ENCODE data around the gene NPPC. TPM values are rescaled to one million over a fixed set of nuclear protein-coding genes. Genes with fewer than 3 reads are reported as not detected.

The NPPC gene
- total and polyA plus RNA-seq, 5 donors = 1.7 to 14.0 (median 3.4) TPM

DNA sequence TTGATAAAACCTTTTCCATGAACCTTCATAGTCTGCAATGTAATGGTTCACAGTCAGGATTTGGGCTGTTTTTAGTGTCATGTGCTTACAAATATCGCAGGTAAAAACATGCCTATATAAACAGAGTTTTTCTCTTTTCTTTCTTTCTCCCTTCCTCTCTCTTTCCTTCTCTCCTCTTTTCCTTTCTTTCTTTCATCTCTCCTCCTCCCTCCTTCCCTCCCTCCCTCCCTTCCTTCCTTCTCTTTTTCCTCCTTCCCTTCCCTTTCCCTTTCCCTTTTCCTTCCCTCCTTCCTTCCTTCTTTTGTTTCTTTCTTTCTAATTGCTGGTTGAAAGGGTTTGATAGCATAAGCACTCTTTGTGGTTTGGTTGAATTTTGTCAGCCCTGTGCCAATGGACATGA, 9.6 kb upstream of the NPPC start:
- Histone ChIP-seq H3K27me3 (ENCODE audit: control insufficient read depth, insufficient read depth) (no peaks in the 10 kb centered on the region), H3K4me3 (ENCODE audit: low read length) (no peak overlapping the region), H3K4me1 (ENCODE audit: control insufficient read depth, insufficient read depth, low read length) (no peaks in the 10 kb centered on the region), H3K9me3 (ENCODE audit: control insufficient read depth, low read length) (no peaks in the 10 kb centered on the region), H3K27ac (ENCODE audit: low read length) (no peak overlapping the region)
- DNase-seq = no peak
- intact Hi-C loops (cut with DNase I) = no loop called here
- no peak for ATAC-seq
- 92% methylated on average over 1 of the region's 1 CpG for WGBS

DNA sequence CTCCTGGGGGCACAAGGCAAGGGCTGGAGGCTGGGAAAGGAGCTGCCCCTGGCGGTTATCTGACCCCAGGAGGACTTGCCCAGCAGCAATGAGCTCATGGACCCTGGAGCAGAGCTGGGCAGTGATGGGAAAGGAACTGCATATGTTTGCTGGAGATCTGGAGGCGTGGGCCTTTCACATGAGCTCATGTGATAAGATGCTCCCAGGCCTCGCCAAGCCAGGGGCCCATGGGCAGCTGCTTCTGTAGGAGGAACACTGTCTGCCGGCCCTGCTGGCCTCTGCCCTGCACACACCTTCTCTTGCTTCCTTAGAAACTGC, 9.0 kb upstream of the NPPC start:
- 59% methylated on average over 4 of the region's 4 CpGs for WGBS
- no peaks in the 10 kb centered on the region for H3K27me3 ChIP-seq (ENCODE audit: control insufficient read depth, insufficient read depth)
- H3K27ac ChIP-seq (ENCODE audit: low read length) = no peak overlapping the region
- H3K4me1 ChIP-seq (ENCODE audit: control insufficient read depth, insufficient read depth, low read length) = no peaks in the 10 kb centered on the region
- intact Hi-C loops (cut with DNase I) = no loop called here
- DNase-seq = peak in 2 of 3 donors; percentile 56 to 65
- peak; percentile 16 to 47 for ATAC-seq
- H3K4me3 ChIP-seq (ENCODE audit: low read length) = no peak overlapping the region
- no peaks in the 10 kb centered on the region for H3K9me3 ChIP-seq (ENCODE audit: control insufficient read depth, low read length)

DNA sequence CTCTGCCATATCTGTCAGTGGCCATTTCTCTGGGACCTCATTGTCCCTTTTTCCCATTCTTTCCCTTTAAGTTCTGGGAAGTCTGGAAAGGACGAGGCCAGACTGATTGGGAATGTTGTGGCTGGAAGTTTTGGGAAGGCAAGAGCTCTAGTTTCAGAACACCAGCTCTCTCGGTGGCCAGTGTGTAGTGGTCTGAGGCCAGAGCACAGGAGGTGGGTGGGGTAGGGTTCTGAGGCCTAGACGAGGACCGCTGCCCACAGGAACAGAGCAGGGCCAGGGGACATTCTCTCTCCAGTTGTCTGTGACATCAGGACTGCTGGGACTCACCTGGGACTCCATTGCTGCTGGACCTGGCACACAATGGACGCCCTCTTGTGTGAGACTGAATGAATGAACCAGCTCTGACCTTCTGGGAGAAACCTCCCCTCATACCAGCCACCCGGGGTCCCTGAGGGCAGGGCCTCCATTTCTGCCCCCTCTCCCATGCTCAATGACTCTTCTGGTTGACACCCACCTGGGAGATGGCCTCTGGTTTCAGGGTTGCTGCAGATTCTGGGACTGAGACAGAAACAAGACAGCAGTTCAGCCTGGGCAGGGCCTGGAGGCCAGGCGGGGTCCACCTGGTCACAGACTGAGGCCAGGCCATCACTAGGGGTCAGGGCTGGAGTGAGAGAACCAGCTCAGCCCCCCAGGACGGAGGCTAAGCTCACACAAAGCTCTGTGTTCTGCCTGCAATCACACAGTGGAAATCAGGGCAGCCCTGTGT, 8.4 kb upstream of the NPPC start:
- Histone ChIP-seq H3K27ac (ENCODE audit: low read length) (no peak overlapping the region), H3K4me3 (ENCODE audit: low read length) (no peak overlapping the region), H3K27me3 (ENCODE audit: control insufficient read depth, insufficient read depth) (no peaks in the 10 kb centered on the region), H3K4me1 (ENCODE audit: control insufficient read depth, insufficient read depth, low read length) (no peaks in the 10 kb centered on the region), H3K9me3 (ENCODE audit: control insufficient read depth, low read length) (no peaks in the 10 kb centered on the region)
- DNase-seq = no peak
- WGBS = 71% methylated on average over 8 of the region's 8 CpGs
- intact Hi-C loops (cut with DNase I) = no loop called here
- ATAC-seq = peak in 1 of 2 donors; percentile 15

DNA sequence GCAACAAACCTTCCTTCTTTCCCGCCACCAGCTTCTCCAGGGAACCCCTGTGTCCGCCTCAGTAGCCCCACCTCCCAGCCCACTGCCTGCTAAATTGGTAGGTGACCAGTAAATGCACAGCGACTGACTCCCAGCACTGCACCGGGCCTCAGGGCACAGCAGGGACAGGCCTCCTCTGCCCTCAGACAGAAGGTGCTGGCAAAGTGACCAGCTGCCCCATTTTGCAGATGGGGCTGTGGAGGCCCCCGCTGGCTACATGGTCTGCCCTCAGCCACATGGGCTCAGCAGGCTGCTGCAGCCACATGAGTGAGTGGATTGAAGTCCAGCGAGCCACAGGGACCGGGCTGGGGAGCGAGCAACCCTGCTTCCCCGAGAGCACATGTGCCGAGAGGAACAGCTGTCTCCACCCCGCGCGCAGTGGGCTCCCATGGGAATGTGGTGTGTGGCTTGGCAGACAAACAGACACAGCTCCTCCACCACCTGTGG, 7.8 kb upstream of the NPPC start:
- Histone ChIP-seq H3K4me3 (ENCODE audit: low read length) (no peak overlapping the region), H3K27me3 (ENCODE audit: control insufficient read depth, insufficient read depth) (no peaks in the 10 kb centered on the region), H3K9me3 (ENCODE audit: control insufficient read depth, low read length) (no peaks in the 10 kb centered on the region), H3K27ac (ENCODE audit: low read length) (no peak overlapping the region), H3K4me1 (ENCODE audit: control insufficient read depth, insufficient read depth, low read length) (no peaks in the 10 kb centered on the region)
- DNase-seq (peak; percentile 72 to 86 (median 84)), ATAC-seq (peak; percentile 38 to 52)
- intact Hi-C loops (cut with DNase I) = no loop called here
- 61% methylated on average over 13 of the region's 13 CpGs for WGBS

DNA sequence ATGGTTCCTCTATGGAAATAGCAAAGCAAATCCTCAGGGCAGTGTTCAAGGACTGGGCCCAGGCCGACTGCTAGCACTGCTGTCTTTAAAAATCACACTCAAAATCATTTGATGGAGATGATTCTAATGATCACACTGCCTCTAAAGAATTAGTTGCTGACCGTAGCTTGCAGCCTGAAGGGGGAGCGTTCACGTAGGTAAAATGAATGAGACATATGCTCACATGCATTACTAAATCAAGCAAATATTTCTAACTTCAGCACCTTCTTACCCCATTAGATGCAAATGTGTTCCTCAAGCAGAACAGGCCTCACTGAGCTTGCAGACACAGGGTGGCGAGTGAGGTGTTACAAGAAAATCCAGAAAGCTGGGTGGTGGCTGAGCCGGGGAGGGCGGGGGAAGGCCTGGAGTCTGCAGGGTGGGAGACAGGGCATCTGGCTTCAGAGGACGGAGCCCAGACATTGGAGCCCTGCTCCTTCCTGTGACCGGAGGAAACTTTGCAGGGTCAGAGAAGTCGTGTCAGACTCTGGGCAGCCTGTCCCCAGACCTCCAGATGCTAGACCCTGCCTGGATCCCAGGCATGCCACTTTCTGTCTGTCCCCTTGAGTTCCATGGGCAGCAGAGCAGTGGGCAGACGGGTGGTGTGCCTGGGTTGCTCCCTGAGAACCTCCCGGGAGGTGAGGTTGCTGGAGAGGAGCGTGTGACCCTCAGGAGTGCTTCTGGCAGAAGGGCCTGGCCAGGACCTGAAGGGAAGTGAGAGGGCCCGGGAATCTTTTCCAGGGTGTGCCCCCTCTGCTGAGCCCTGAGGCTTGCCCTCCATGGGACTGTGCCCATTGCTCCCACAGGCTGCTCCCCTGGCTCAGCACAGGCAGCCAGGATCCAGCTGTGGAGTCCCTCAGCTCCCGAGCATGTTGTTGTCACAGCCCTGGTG, 7.1 kb upstream of the NPPC start:
- intact Hi-C loops (cut with DNase I) = no loop called here
- Histone ChIP-seq H3K4me1 (ENCODE audit: control insufficient read depth, insufficient read depth, low read length) (no peaks in the 10 kb centered on the region), H3K27me3 (ENCODE audit: control insufficient read depth, insufficient read depth) (no peaks in the 10 kb centered on the region), H3K27ac (ENCODE audit: low read length) (no peak overlapping the region), H3K9me3 (ENCODE audit: control insufficient read depth, low read length) (no peaks in the 10 kb centered on the region), H3K4me3 (ENCODE audit: low read length) (no peak overlapping the region)
- ATAC-seq = no peak
- WGBS = 81% methylated on average over 15 of the region's 15 CpGs
- no peak for DNase-seq

DNA sequence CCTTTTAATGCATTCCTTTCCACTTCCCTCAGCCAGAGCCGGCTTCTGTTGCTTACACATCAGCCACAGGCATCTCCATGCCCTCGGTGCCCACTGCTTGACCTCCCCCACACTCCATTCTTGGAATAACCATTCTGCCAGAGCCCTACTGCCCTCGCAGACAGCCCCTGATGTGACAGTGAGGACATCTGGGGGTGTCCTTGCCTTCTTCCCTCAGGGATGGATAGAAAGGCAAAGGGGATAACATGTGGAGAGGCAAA, 6.4 kb upstream of the NPPC start:
- Histone ChIP-seq H3K27me3 (ENCODE audit: control insufficient read depth, insufficient read depth) (no peaks in the 10 kb centered on the region), H3K4me1 (ENCODE audit: control insufficient read depth, insufficient read depth, low read length) (no peaks in the 10 kb centered on the region), H3K4me3 (ENCODE audit: low read length) (no peak overlapping the region), H3K9me3 (ENCODE audit: control insufficient read depth, low read length) (no peaks in the 10 kb centered on the region), H3K27ac (ENCODE audit: low read length) (no peak overlapping the region)
- 90% methylated on average over 3 of the region's 3 CpGs for WGBS
- no peak for DNase-seq
- no peak for ATAC-seq
- intact Hi-C loops (cut with DNase I) = no loop called here

DNA sequence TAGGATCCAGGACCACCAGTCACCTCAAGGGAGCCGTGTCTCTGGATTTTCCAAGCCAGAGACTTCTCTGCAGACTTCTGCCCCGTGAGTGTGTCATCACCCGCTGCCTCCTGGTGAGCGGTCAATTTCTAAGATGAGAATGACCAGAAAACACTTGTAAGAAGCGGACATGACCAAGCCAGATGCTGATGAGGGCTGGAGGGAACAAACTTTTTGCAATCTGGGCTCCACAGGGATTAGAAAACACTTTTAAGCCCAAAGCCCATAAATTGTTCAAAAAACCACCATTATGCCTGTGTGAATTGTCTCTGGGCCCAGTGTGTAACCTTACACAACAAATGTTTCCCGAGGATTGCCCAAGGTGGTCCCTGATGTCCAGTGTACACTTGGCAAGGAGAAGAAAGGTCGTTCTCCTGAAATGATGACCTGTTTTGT, 5.3 kb upstream of the NPPC start:
- 75% methylated on average over 7 of the region's 7 CpGs for WGBS
- Histone ChIP-seq H3K4me1 (ENCODE audit: control insufficient read depth, insufficient read depth, low read length) (peaks cover 2% of the 10 kb centered on the region), H3K9me3 (ENCODE audit: control insufficient read depth, low read length) (no peaks in the 10 kb centered on the region), H3K27me3 (ENCODE audit: control insufficient read depth, insufficient read depth) (no peaks in the 10 kb centered on the region), H3K4me3 (ENCODE audit: low read length) (no peak overlapping the region), H3K27ac (ENCODE audit: low read length) (no peak overlapping the region)
- intact Hi-C loops (cut with DNase I) = no loop called here
- ATAC-seq (peak; percentile 23 to 48), DNase-seq (peak in 1 of 3 donors; percentile 43)

DNA sequence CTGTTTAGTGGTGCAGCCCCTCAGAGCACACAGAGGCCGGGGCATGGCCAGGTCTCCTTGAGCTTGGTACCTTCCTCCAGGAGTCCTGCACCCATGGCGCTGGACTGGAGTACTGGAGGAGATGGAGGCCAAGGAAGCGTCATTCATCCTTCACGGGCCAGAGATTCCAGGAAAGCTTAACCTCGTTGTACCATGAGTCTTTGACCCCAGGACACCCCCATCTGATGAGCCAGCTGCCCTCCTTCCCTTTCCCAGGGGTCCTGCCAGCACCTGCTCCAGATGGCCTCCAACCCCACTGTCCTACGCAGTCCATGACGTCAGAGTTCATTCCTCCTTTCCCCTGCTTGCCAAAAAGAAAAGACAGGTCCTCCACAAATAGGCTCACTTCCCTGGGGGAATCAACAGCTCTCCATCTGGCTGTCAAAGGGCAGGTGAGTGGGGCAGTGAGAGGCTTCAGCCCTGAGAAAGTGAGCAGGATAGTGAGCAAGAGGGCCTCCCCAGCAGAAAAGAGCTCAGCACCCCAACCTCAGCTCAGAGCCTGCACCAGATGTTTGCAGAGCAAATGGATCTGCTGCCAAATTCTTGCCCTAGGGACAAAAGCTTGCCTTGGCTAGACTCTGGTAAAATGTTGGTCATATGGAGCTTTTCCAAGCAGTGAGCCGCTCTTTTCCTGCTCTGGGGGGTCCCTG, 4.5 kb upstream of the NPPC start:
- ATAC-seq = peak; percentile 7 to 38
- Histone ChIP-seq H3K27ac (ENCODE audit: low read length) (no peak overlapping the region), H3K27me3 (ENCODE audit: control insufficient read depth, insufficient read depth) (no peaks in the 10 kb centered on the region), H3K4me3 (ENCODE audit: low read length) (no peak overlapping the region), H3K4me1 (ENCODE audit: control insufficient read depth, insufficient read depth, low read length) (peaks cover 2% of the 10 kb centered on the region), H3K9me3 (ENCODE audit: control insufficient read depth, low read length) (no peaks in the 10 kb centered on the region)
- DNase-seq = peak; percentile 52 to 74 (median 69)
- WGBS = 60% methylated on average over 8 of the region's 8 CpGs
- intact Hi-C loops (cut with DNase I) = no loop called here

DNA sequence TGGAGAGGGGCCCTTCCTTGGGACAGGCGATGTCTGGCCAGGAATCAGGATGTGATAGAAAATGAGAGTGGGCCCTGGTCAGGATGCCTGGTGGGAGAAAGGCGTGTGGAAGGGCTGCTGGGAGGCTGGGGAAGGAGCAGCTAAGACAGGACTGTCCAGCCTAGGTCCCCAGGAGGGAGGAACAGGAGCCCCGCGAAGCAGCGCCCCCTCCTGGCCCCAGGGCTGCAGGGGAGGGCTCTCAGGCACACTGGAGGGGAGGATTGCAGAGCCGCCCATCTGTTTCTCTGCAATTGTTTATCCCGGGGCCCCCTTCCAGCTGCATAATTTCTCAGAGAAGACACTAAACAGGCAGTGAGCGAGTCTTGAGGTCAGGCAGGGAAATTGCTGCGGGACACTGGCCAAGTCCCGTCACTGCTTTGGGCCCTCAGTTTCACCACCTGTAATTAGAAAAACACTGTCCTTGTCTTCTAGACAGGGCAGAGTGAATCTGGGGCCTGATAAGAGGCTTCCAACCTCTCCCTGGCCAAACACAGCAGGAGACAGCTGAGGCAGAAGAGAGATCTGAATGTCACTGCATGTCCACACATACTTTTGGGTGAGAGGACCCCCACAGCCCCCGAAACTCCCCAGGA, 3.9 kb upstream of the NPPC start:
- no peak overlapping the region for H3K4me3 ChIP-seq (ENCODE audit: low read length)
- WGBS = 46% methylated on average over 11 of the region's 11 CpGs
- H3K27me3 ChIP-seq (ENCODE audit: control insufficient read depth, insufficient read depth) = no peaks in the 10 kb centered on the region
- intact Hi-C loops (cut with DNase I) = loop anchor here (5.0 to 10.0 kb wide), 4 partner anchors 212 to 595 kb away; partner anchors contain the start of genes CHRND (in 1 of the 4) and PRSS56 (in 1 of the 4)
- no peak overlapping the region for H3K27ac ChIP-seq (ENCODE audit: low read length)
- H3K4me1 ChIP-seq (ENCODE audit: control insufficient read depth, insufficient read depth, low read length) = peaks cover 2% of the 10 kb centered on the region
- no peaks in the 10 kb centered on the region for H3K9me3 ChIP-seq (ENCODE audit: control insufficient read depth, low read length)
- peak in 2 of 3 donors; percentile 62 to 76 for DNase-seq
- no peak for ATAC-seq

DNA sequence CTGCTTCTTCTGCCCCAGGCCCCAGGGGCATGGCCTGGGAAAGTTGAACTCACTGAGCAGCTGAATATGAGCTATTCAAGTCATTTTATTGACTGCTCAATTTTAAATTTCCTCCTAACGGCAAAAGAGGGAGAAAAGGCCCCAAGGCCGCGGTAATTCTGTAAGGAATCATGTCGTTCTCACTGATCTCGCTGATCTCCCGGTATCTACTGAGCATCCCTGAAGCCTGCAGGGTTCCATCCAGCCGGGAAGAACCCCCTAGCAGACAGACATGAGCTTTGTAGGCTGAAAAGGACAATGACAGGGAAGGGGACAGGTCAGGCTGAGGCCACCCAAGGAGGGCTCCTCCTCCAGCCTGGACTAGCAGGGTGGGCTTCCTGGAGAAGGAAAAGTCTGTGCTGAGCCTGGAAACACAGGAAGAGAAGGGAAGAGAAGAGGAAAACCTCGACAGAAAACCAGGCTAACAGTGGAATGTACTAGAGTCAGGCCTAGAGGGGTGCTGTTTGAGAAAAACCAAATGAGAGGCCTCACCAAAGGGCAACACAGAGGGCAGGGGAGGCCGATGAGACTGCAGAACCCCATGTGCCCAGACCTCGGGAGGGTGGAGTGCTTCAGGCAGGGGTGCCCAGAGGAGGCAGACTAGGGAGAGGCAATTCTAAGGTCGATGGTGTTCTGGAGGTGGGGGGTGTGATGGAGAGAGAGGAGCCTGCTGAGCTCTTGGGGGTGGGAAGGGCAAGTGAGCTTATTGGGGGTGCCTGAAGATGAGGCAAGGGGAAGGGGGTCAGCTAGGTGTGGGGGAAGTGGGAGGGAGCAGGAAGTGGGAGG, 2.9 kb upstream of the NPPC start:
- intact Hi-C loops (cut with DNase I) = loop anchor here (5.0 to 10.0 kb wide), 4 partner anchors 213 to 596 kb away; partner anchors contain the start of genes CHRND (in 1 of the 4) and PRSS56 (in 1 of the 4)
- Histone ChIP-seq H3K9me3 (ENCODE audit: control insufficient read depth, low read length) (no peaks in the 10 kb centered on the region), H3K27ac (ENCODE audit: low read length) (no peak overlapping the region), H3K4me3 (ENCODE audit: low read length) (no peak overlapping the region), H3K4me1 (ENCODE audit: control insufficient read depth, insufficient read depth, low read length) (peaks cover 2% of the 10 kb centered on the region), H3K27me3 (ENCODE audit: control insufficient read depth, insufficient read depth) (no peaks in the 10 kb centered on the region)
- WGBS = 77% methylated on average over 11 of the region's 11 CpGs
- ATAC-seq = no peak
- DNase-seq = peak in 1 of 3 donors; percentile 18
